Measurements from ENCODE around the gene P3R3URF.
A peak's percentile ranks its signal among the peaks of the same experiment; 100 is the strongest.

Gene P3R3URF

DNA sequence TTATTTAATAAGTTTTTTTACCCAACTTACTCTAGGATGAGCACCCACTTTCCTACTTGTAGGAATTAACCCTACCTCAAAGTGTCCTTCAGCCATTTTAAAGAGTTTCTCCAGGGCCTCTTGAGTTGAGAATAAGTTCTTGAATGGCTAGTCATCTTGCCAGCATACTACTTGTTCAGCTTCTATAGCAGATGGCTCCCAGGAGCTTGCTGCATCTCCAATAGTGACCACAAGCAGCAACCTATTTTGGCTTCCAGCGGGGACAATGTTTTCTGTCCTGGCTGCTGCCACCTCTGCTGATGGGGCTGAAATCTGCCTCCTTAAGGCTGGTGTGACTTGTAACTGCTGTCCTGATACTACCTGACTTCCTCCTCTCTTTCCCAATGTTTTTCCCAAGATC is 23.1 kb downstream of the P3R3URF start:
- H3K4me1 ChIP-seq (ENCODE audit: control insufficient read depth, insufficient read depth, low read length), result no peaks in the 10 kb centered on the region
- no peak overlapping the region for H3K9ac ChIP-seq (ENCODE audit: low read length in 2 of 2)
- no peaks in the 10 kb centered on the region for H3K9me3 ChIP-seq (ENCODE audit: control insufficient read depth in 2 of 2, low read length in 2 of 2)
- no peaks in the 10 kb centered on the region for H3K36me3 ChIP-seq (ENCODE audit: control insufficient read depth in 2 of 2, insufficient read depth in 2 of 2, low read length in 2 of 2)
- no peak overlapping the region for H3K27ac ChIP-seq (ENCODE audit: low read length)
- H3K4me3 ChIP-seq (ENCODE audit: low read length in 2 of 2), result no peak overlapping the region
- H3K27me3 ChIP-seq (ENCODE audit: control insufficient read depth in 1 of 2, insufficient read depth in 2 of 2, low read length in 2 of 2), result no peaks in the 10 kb centered on the region

DNA sequence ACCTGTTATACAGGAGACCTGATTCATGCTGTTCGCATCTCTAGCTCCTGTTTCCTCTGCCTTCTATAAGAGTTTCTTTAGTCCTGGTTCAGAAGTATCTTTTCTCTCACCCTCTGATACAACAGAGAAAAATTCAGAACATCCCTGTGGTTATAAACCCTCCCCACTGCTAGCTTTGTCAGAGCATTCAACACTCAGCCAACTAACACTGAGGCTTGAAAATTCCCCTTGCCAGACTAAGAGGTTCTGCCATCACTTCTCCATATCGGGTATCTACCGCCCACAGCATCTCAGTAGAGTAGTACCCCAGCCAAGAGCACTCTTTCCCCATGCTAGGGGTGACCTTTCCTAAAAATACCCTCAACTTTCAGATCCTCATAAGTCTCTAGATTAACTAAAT is 24.3 kb downstream of the P3R3URF start:
- H3K27me3 ChIP-seq (ENCODE audit: control insufficient read depth in 1 of 2, insufficient read depth in 2 of 2, low read length in 2 of 2), result no peaks in the 10 kb centered on the region
- H3K9ac ChIP-seq (ENCODE audit: low read length in 2 of 2), result no peak overlapping the region
- H3K9me3 ChIP-seq (ENCODE audit: control insufficient read depth in 2 of 2, low read length in 2 of 2), result no peaks in the 10 kb centered on the region
- H3K4me3 ChIP-seq (ENCODE audit: low read length in 2 of 2), result no peak overlapping the region
- no peaks in the 10 kb centered on the region for H3K4me1 ChIP-seq (ENCODE audit: control insufficient read depth, insufficient read depth, low read length)
- no peaks in the 10 kb centered on the region for H3K36me3 ChIP-seq (ENCODE audit: control insufficient read depth in 2 of 2, insufficient read depth in 2 of 2, low read length in 2 of 2)
- no peak overlapping the region for H3K27ac ChIP-seq (ENCODE audit: low read length)

DNA sequence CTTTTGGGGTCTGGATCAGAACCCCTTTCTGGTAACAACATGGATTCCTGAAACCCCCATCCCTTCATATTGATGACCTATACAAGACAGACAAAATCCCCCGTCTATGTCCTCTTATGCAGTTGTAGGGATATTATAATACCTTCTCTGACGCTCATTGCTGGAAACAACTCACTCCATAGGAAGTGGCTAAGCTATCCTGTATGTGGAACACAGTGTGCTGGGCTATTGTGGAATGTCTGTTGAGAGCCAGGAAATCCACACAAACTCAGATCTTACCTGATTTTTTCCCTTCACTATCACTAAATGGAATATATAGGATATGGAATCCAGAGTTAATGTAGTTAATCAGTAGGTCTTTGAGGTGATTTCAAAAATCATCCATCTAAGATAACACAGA is 26.2 kb downstream of the P3R3URF start:
- Histone ChIP-seq H3K4me1 (ENCODE audit: control insufficient read depth, insufficient read depth, low read length) (no peaks in the 10 kb centered on the region), H3K36me3 (ENCODE audit: control insufficient read depth in 2 of 2, insufficient read depth in 2 of 2, low read length in 2 of 2) (no peaks in the 10 kb centered on the region), H3K4me3 (ENCODE audit: low read length in 2 of 2) (no peak overlapping the region), H3K27me3 (ENCODE audit: control insufficient read depth in 1 of 2, insufficient read depth in 2 of 2, low read length in 2 of 2) (no peaks in the 10 kb centered on the region), H3K27ac (ENCODE audit: low read length) (no peak overlapping the region), H3K9ac (ENCODE audit: low read length in 2 of 2) (no peak overlapping the region), H3K9me3 (ENCODE audit: control insufficient read depth in 2 of 2, low read length in 2 of 2) (no peaks in the 10 kb centered on the region)

DNA sequence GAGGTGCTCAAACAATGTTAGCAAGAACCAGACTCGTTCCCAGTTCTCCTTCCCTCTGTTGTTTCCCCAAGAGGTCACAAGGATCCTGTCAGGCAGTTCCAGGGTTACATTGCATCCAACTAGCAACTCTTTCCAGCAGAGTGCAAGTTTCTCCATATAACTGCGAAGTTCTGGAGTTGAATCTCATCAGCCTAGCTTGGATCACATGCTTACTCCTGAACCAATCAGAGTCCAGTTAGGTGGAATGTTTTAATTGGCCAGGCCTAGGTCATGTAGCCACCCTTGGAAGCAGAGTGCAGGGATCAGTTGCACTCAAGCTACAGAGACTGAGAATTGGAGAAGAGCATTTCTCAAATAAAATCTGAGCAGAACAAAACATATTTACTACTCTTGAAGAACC is 28.0 kb downstream of the P3R3URF start:
- Histone ChIP-seq H3K9me3 (ENCODE audit: control insufficient read depth in 2 of 2, low read length in 2 of 2) (no peaks in the 10 kb centered on the region), H3K27ac (ENCODE audit: low read length) (no peak overlapping the region), H3K4me1 (ENCODE audit: control insufficient read depth, insufficient read depth, low read length) (no peaks in the 10 kb centered on the region), H3K9ac (ENCODE audit: low read length in 2 of 2) (no peak overlapping the region), H3K36me3 (ENCODE audit: control insufficient read depth in 2 of 2, insufficient read depth in 2 of 2, low read length in 2 of 2) (no peaks in the 10 kb centered on the region), H3K4me3 (ENCODE audit: low read length in 2 of 2) (no peak overlapping the region), H3K27me3 (ENCODE audit: control insufficient read depth in 1 of 2, insufficient read depth in 2 of 2, low read length in 2 of 2) (no peaks in the 10 kb centered on the region)

DNA sequence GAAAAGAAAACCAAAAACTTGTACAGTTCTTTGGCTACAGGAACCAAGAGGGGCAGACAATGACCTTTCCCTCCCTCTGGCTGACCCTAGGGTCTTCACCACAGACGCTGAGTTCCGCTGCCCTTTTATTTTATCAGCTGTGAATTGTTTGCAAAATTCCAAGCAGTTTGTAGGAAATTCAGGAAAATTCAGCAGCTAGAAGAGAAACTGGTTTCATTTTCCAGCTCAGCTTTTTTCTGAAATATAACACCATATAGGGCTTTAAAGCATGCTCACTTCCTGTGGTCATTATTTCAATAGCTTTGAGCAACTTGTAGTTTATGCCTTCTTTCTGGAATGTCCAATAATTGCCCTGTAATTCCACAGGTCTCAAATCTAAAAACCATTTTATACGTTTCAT is 38.4 kb downstream of the P3R3URF start:
- Histone ChIP-seq H3K4me1 (ENCODE audit: control insufficient read depth, insufficient read depth, low read length) (peaks cover 23% of the 10 kb centered on the region), H3K4me3 (ENCODE audit: low read length in 2 of 2) (peak overlapping the region in 1 of 2 donors; percentile 40), H3K27ac (ENCODE audit: low read length) (peak overlapping the region; percentile 24), H3K9me3 (ENCODE audit: control insufficient read depth in 2 of 2, low read length in 2 of 2) (no peaks in the 10 kb centered on the region), H3K9ac (ENCODE audit: low read length in 2 of 2) (no peak overlapping the region), H3K27me3 (ENCODE audit: control insufficient read depth in 1 of 2, insufficient read depth in 2 of 2, low read length in 2 of 2) (no peaks in the 10 kb centered on the region), H3K36me3 (ENCODE audit: control insufficient read depth in 2 of 2, insufficient read depth in 2 of 2, low read length in 2 of 2) (no peaks in the 10 kb centered on the region)

DNA sequence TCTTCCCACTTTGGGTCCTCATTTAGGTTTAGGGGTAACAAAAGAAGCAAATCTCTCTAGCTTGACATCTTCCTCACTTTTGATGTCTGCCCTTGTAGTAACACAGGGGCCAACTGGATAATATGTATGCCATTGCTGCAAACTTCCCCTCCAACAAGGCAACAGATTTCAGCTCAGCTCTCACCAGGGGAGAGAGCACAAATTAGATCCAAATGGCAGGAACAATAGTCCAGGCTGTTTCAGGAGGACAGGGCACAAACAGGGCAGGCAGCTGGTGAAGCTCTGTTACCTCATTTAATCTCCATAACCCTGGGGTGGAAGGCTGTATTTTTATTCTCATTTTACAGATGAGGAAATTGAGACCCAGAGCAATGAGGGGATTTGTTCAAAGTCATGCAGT is 39.6 kb downstream of the P3R3URF start:
- no peaks in the 10 kb centered on the region for H3K36me3 ChIP-seq (ENCODE audit: control insufficient read depth in 2 of 2, insufficient read depth in 2 of 2, low read length in 2 of 2)
- no peak overlapping the region for H3K9ac ChIP-seq (ENCODE audit: low read length in 2 of 2)
- H3K27ac ChIP-seq (ENCODE audit: low read length), result no peak overlapping the region
- H3K27me3 ChIP-seq (ENCODE audit: control insufficient read depth in 1 of 2, insufficient read depth in 2 of 2, low read length in 2 of 2), result no peaks in the 10 kb centered on the region
- H3K9me3 ChIP-seq (ENCODE audit: control insufficient read depth in 2 of 2, low read length in 2 of 2), result no peaks in the 10 kb centered on the region
- H3K4me1 ChIP-seq (ENCODE audit: control insufficient read depth, insufficient read depth, low read length), result peaks cover 23% of the 10 kb centered on the region
- H3K4me3 ChIP-seq (ENCODE audit: low read length in 2 of 2), result no peak overlapping the region

DNA sequence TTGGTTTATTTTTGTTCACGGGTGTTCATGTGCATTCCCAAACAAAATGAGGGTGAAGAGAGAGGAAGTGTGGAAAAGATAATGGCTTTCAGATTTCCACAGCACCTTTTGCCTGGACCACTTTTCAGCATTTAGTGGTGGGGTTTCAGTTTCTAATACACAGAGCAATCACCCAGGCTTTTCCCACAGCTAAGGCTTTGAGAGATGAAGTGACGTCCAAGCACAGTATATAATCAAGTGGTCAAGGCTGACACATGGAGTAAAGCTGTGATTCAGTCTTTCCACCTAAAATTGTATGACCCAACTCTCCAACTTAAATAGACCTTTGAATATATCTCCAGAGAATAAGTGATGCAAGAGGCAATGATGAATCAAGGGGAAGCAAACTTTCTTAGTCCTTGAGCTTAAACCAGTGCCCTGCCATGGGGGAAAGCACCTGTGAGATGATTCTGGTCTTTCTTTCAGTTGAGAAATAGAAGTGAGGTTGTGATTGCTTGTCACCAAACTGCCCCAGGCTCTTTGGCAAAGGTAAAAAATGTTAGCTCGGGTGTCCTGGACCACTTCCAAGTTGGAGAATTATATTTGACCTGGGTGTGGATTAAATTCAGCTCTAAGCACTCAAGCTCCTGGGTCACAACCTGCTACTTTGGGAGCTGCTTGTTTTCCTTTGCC is 41.5 kb downstream of the P3R3URF start:
- Histone ChIP-seq H3K9ac (ENCODE audit: low read length in 2 of 2) (peak overlapping the region; percentile 21 to 28), H3K9me3 (ENCODE audit: control insufficient read depth in 2 of 2, low read length in 2 of 2) (no peaks in the 10 kb centered on the region), H3K4me3 (ENCODE audit: low read length in 2 of 2) (peak overlapping the region in 1 of 2 donors; percentile 22), H3K36me3 (ENCODE audit: control insufficient read depth in 2 of 2, insufficient read depth in 2 of 2, low read length in 2 of 2) (no peaks in the 10 kb centered on the region), H3K4me1 (ENCODE audit: control insufficient read depth, insufficient read depth, low read length) (peaks cover 23% of the 10 kb centered on the region), H3K27me3 (ENCODE audit: control insufficient read depth in 1 of 2, insufficient read depth in 2 of 2, low read length in 2 of 2) (no peaks in the 10 kb centered on the region), H3K27ac (ENCODE audit: low read length) (peak overlapping the region; percentile 76)

DNA sequence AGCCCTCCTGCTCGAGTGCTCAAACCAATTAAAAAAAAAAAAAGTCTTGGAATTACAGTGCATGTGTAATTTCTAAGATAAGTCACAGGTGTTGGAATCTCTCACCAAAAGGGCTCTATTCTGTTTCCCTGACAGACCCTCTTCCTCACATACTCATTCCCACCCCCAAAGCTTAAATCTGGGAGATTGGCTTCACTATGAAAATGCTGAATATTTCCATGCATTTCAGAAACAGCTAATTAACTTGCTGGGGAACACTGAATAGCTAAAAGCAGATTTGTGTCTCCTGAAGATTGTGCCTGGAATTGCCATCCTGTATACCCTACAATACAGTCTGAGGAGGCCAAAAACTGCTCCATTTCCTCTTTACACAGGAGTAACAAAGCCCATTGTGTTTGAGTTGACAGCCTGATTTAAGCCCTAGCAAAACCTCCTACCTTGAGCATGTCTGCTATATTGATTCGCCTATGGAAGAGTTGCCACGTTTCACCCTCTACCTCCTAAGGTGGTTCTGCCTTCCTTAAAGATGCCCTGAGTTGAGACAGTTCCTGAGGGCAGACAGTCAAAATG is 42.4 kb downstream of the P3R3URF start:
- Histone ChIP-seq H3K4me3 (ENCODE audit: low read length in 2 of 2) (peak overlapping the region; percentile 85 to 91), H3K27me3 (ENCODE audit: control insufficient read depth in 1 of 2, insufficient read depth in 2 of 2, low read length in 2 of 2) (no peaks in the 10 kb centered on the region), H3K9ac (ENCODE audit: low read length in 2 of 2) (peak overlapping the region; percentile 73 to 85), H3K9me3 (ENCODE audit: control insufficient read depth in 2 of 2, low read length in 2 of 2) (no peaks in the 10 kb centered on the region), H3K36me3 (ENCODE audit: control insufficient read depth in 2 of 2, insufficient read depth in 2 of 2, low read length in 2 of 2) (no peaks in the 10 kb centered on the region), H3K27ac (ENCODE audit: low read length) (peak overlapping the region; percentile 96), H3K4me1 (ENCODE audit: control insufficient read depth, insufficient read depth, low read length) (peaks cover 23% of the 10 kb centered on the region)

DNA sequence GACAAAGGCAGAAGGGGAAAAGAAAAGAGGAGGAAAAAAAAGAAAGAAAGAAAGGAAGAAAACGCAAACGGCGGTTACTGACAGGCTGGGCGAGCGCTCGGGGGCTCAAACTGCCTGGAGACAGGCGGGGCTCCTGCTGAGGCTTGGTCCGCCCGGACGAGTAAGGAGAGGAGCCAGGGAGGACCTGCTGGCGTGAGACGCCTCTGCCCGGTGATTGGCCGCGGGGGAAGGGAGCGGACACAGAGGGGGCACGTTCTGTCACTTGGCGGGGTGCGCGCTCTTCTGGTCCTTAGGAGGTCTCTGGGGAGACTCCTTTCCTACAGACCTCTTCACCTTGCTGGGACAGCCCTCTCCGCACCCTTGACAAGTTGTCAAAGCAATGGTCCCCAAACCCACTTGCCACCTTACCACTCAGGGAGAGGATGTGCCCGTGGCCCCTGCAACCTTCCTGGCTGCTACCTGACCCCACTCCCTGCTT is 43.1 kb downstream of the P3R3URF start:
- Histone ChIP-seq H3K9me3 (ENCODE audit: control insufficient read depth in 2 of 2, low read length in 2 of 2) (no peaks in the 10 kb centered on the region), H3K4me1 (ENCODE audit: control insufficient read depth, insufficient read depth, low read length) (peaks cover 23% of the 10 kb centered on the region), H3K36me3 (ENCODE audit: control insufficient read depth in 2 of 2, insufficient read depth in 2 of 2, low read length in 2 of 2) (no peaks in the 10 kb centered on the region), H3K4me3 (ENCODE audit: low read length in 2 of 2) (peak overlapping the region; percentile 85 to 91), H3K27ac (ENCODE audit: low read length) (peak overlapping the region; percentile 96), H3K27me3 (ENCODE audit: control insufficient read depth in 1 of 2, insufficient read depth in 2 of 2, low read length in 2 of 2) (no peaks in the 10 kb centered on the region), H3K9ac (ENCODE audit: low read length in 2 of 2) (peak overlapping the region; percentile 73 to 85)

DNA sequence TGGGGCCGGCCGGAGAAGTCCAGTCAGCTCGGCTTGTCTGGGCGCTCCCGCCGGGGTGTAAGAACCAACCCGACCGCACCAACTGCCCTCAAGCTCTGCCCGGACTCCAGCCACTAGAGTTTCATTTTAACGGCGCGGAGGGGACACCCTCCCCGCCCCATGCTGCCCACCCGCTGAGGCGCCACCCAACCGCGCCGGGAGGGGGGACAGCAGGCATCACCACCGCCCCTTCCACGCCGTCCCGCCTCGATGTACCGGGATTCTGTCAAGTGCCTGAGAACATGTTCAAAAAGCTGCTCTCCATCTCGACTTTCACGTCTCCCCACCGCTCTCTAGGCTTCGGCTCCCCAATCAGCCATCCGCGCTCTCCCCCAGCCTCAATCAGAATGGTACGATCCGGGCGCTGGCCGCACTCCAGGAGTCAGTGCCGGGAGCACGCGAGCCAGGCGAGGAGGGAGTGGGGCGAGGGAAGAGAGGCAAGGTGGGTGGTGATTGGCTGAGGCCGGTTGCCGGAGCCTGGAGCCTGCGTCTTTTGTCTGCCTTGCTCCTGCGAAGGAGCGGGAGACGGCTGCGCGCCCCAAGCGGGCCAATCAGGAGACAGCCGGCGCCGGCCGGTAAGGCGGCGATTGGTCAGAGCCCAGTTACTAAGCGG is 43.6 kb downstream of the P3R3URF start, which contains the start of gene PIK3R3:
Gene PIK3R3 (minus strand): TSS at position 101 of the 652 bp plus-strand sequence. CDS start 677 bp downstream, outside the sequence.
- H3K36me3 ChIP-seq (ENCODE audit: control insufficient read depth in 2 of 2, insufficient read depth in 2 of 2, low read length in 2 of 2), result no peaks in the 10 kb centered on the region
- peaks cover 19% of the 10 kb centered on the region for H3K4me1 ChIP-seq (ENCODE audit: control insufficient read depth, insufficient read depth, low read length)
- H3K4me3 ChIP-seq (ENCODE audit: low read length in 2 of 2), result peak within 1 kb of the TSS; percentile 85 to 91
- H3K27ac ChIP-seq (ENCODE audit: low read length), result peak within 1 kb of the TSS; percentile 96
- H3K9me3 ChIP-seq (ENCODE audit: control insufficient read depth in 2 of 2, low read length in 2 of 2), result no peaks in the 10 kb centered on the region
- H3K9ac ChIP-seq (ENCODE audit: low read length in 2 of 2), result peak within 1 kb of the TSS; percentile 73 to 94
- H3K27me3 ChIP-seq (ENCODE audit: control insufficient read depth in 1 of 2, insufficient read depth in 2 of 2, low read length in 2 of 2), result no peaks in the 10 kb centered on the region
